Fibroblast of lung (primary cell): ENCODE results near the gene JARID2.

Source experiments
- CTCF ChIP-seq, 2 donors: IDR thresholded peaks in 1 of 2; conservative IDR thresholded peaks in 1 of 2; 1 replicate in 1 of 2; 2 replicates in 1 of 2; pipeline ENCODE4 v1.5.1; 2011 to 2012; ENCODE audit warnings: low read length in 2 of 2, control low read depth in 1 of 2, inconsistent platforms in 1 of 2, low read depth in 1 of 2, mild to moderate bottlenecking in 1 of 2
- EZH2 ChIP-seq: IDR thresholded peaks from 2 replicates; pipeline ENCODE4 v1.5.1; 2012; ENCODE audit warnings: low read length, control low read depth, mild to moderate bottlenecking; ENCODE audit errors: missing control alignments

GRCh38 chr6:15336900-15337560 lies 91.2 kb downstream of the JARID2 start:
- no peak for TF ChIP-seq CTCF (conservative IDR thresholded peaks at IDR 0.05 in 1 of 2, IDR thresholded peaks at IDR 0.05 in 1 of 2; ENCODE audit: low read depth in 1 of 2, low read length in 2 of 2)
- TF ChIP-seq EZH2, result no peak
